ENCODE results near the gene STAG1.

DNA sequence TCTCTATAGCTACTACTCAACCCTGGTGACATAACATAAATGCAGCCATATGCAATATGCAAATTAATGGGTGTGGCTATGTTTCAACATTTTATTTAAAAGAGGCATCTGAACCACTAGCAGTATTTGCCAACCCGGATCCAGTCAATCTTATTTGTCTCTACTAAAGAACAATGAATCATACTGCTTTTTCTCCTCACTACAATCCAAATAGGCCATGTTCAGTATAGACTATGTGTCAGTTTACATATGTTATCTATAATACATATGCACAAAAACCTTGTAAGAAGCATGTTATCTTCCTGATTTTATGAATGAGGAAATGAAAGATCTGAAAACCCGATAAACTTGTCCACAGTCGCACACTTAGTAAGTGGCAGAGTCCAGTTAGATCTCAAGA is 125.7 kb downstream of the STAG1 start:
- TF ChIP-seq CTCF (conservative IDR thresholded peaks at IDR 0.05; ENCODE audit: low read length) (no peak), EZH2phosphoT487 (IDR thresholded peaks at IDR 0.05; ENCODE audit: borderline replicate concordance) (no peak)

Measured in Loucy (cell line).